GM12891 (cell line): ENCODE data around the gene ABLIM2.

Experiments
- DNase-seq: peaks from one replicate; pipeline ENCODE4 v3.0.0; 2011; ENCODE audit warnings: low spot score; ENCODE audit not compliant: insufficient read length
- FAIRE-seq: peaks from 2 replicates; lab custom pipeline; 2011; peaks lifted over from hg19 to GRCh38; lab: Jason Lieb, UNC
- PAX5 ChIP-seq: IDR thresholded peaks from 2 replicates; pipeline ENCODE4 v1.6.1; 2011; ENCODE audit warnings: low read length, moderate library complexity, mild to moderate bottlenecking; ENCODE audit not compliant: insufficient read depth, severe bottlenecking
- POLR2A ChIP-seq: IDR thresholded peaks from 2 replicates; pipeline ENCODE4 v1.6.1; 2011; ENCODE audit warnings: low read depth, low read length, control low read depth
- POLR2AphosphoS5 ChIP-seq: IDR thresholded peaks from 2 replicates; pipeline ENCODE4 v1.6.1; 2011; ENCODE audit warnings: low read depth, low read length, control low read depth
- POU2F2 ChIP-seq: IDR thresholded peaks from 2 replicates; pipeline ENCODE4 v1.6.1; 2011; ENCODE audit warnings: low read depth, mild to moderate bottlenecking, control low read depth, low read length, moderate library complexity
- SPI1 ChIP-seq: IDR thresholded peaks from 2 replicates; pipeline ENCODE4 v1.6.1; 2011; ENCODE audit warnings: low read depth, low read length, control low read depth
- TAF1 ChIP-seq: IDR thresholded peaks from 2 replicates; pipeline ENCODE4 v1.6.1; 2011; ENCODE audit warnings: low read depth, low read length, control low read depth

ABLIM2 gene

GRCh38 chr4:8005033-8005808 is 153.4 kb downstream of the ABLIM2 start:
- DNase-seq (no peak), FAIRE-seq (no peak)
- TF ChIP-seq POLR2A (no peak), POU2F2 (no peak), PAX5 (no peak), SPI1 (no peak), TAF1 (no peak), POLR2AphosphoS5 (no peak)

- FAIRE-seq (no peak), DNase-seq (no peak)
- TF ChIP-seq TAF1, result no peak
- no peak for TF ChIP-seq PAX5
- no peak for TF ChIP-seq POLR2AphosphoS5
- TF ChIP-seq POLR2A, result no peak
Observed at GRCh38 chr4:8004066-8004465, 154.5 kb downstream of the ABLIM2 start.

GRCh38 chr4:8002525-8003309 is 155.9 kb downstream of the ABLIM2 start:
- DNase-seq (no peak), FAIRE-seq (no peak)
- no peak for TF ChIP-seq TAF1
- no peak for TF ChIP-seq SPI1
- no peak for TF ChIP-seq POLR2AphosphoS5
- TF ChIP-seq PAX5, result no peak
- no peak for TF ChIP-seq POLR2A
- no peak for TF ChIP-seq POU2F2

- FAIRE-seq (no peak), DNase-seq (no peak)
- no peak for TF ChIP-seq SPI1
- TF ChIP-seq TAF1, result no peak
- no peak for TF ChIP-seq PAX5
- TF ChIP-seq POLR2A, result no peak
- TF ChIP-seq POU2F2, result no peak
- TF ChIP-seq POLR2AphosphoS5, result no peak
Observed at GRCh38 chr4:8001564-8002355, 156.9 kb downstream of the ABLIM2 start.

- no peak for FAIRE-seq
- TF ChIP-seq TAF1, result no peak
- TF ChIP-seq POU2F2, result no peak
- no peak for TF ChIP-seq PAX5
- no peak for TF ChIP-seq SPI1
- no peak for TF ChIP-seq POLR2A
- TF ChIP-seq POLR2AphosphoS5, result no peak
- DNase-seq, result no peak
Observed at GRCh38 chr4:8000721-8001491, 157.7 kb downstream of the ABLIM2 start.

GRCh38 chr4:8000247-8000646 is 158.4 kb downstream of the ABLIM2 start:
- TF ChIP-seq PAX5, result no peak
- no peak for TF ChIP-seq SPI1
- TF ChIP-seq POLR2AphosphoS5, result no peak
- no peak for TF ChIP-seq POLR2A
- no peak for TF ChIP-seq TAF1
- TF ChIP-seq POU2F2, result no peak
- FAIRE-seq (no peak), DNase-seq (no peak)

- no peak for TF ChIP-seq PAX5
- TF ChIP-seq POLR2AphosphoS5, result no peak
- no peak for TF ChIP-seq POU2F2
- no peak for TF ChIP-seq TAF1
- TF ChIP-seq POLR2A, result no peak
- TF ChIP-seq SPI1, result no peak
- FAIRE-seq, result no peak
- no peak for DNase-seq
Observed at GRCh38 chr4:7999695-8000094, 158.9 kb downstream of the ABLIM2 start.

GRCh38 chr4:7999279-7999678 is 159.3 kb downstream of the ABLIM2 start:
- TF ChIP-seq TAF1 (no peak), SPI1 (no peak), POLR2AphosphoS5 (no peak), POU2F2 (no peak), PAX5 (no peak), POLR2A (no peak)
- FAIRE-seq, result no peak
- DNase-seq, result no peak

- no peak for DNase-seq
Observed at GRCh38 chr4:7998447-7998846, 160.2 kb downstream of the ABLIM2 start.

More at GRCh38 chr4:7998447-7998846, 160.2 kb downstream of the ABLIM2 start:
- no peak for FAIRE-seq
- TF ChIP-seq POLR2AphosphoS5, result no peak
- TF ChIP-seq PAX5, result no peak
- TF ChIP-seq POLR2A, result no peak
- TF ChIP-seq POU2F2, result no peak
- TF ChIP-seq TAF1, result no peak
- TF ChIP-seq SPI1, result no peak
